SK-N-SH treated with all-trans-retinoic acid at 6 μM for 48 hours (cell line): ENCODE results near the gene RAB9B.

Experiments
- BACH2 ChIP-seq: fragments of 250-450 bp; sonication (Bioruptor Pico); IDR thresholded peaks from 2 replicates; pipeline ENCODE4 v1.9.0; 2021; ENCODE audit warnings: mild to moderate bottlenecking, borderline replicate concordance
- ESRRG ChIP-seq: fragments of 250-450 bp; sonication (Bioruptor Pico); IDR thresholded peaks from 2 replicates; pipeline ENCODE4 v1.6.1; 2021; ENCODE audit warnings: mild to moderate bottlenecking
- GLIS3 ChIP-seq: fragments of 250-450 bp; sonication (Bioruptor Pico); IDR thresholded peaks from 2 replicates; pipeline ENCODE4 v1.5.0; 2020; ENCODE audit warnings: mild to moderate bottlenecking, moderate library complexity
- ISL1 ChIP-seq: fragments of 250-450 bp; sonication (Bioruptor Pico); IDR thresholded peaks from 2 replicates; pipeline ENCODE4 v2.1.2; 2022; ENCODE audit warnings: mild to moderate bottlenecking, moderate library complexity
- OSR1 ChIP-seq: fragments of 250-450 bp; sonication (Bioruptor Pico); IDR thresholded peaks from 2 replicates; pipeline ENCODE4 v1.8.0; 2022; ENCODE audit warnings: moderate library complexity, mild to moderate bottlenecking, inconsistent platforms
- SNAI2 ChIP-seq: fragments of 250-450 bp; sonication (Bioruptor Pico); IDR thresholded peaks from 2 replicates; pipeline ENCODE4 v1.5.0; 2020; ENCODE audit warnings: mild to moderate bottlenecking, moderate library complexity
- ZFP3 ChIP-seq: fragments of 250-450 bp; sonication (Bioruptor Pico); IDR thresholded peaks from 2 replicates; pipeline ENCODE4 v1.5.0; 2020; ENCODE audit warnings: mild to moderate bottlenecking, moderate library complexity

DNA sequence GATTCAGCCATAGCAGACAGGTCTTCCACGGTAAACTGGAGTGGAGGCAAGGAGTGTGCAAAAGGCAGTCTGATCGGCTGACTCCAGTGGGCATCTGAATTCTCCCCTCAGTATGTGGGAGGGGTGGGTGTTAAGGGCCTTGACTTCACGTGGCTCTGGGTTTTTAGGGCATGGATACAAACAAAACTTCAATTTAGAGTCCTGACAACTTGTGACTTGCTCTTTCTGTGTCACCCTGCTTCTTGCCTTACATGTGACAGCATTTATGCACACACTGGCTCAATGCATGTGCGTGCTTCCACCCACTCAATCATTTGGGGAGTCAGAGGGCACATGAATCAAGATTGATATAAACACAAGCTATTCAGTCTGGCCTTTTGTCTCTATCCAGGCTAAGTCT, 37.9 kb downstream of the RAB9B start:
- no peak for TF ChIP-seq OSR1
- TF ChIP-seq ESRRG (CRISPR knock-in tag) = no peak
- no peak for TF ChIP-seq GLIS3 (CRISPR knock-in tag)
- no peak for TF ChIP-seq ZFP3
- TF ChIP-seq BACH2 (CRISPR knock-in tag) = no peak
- no peak for TF ChIP-seq ISL1 (CRISPR knock-in tag)
- no peak for TF ChIP-seq SNAI2 (CRISPR knock-in tag)
